Fibroblast of lung (primary cell): ENCODE data around the gene FSHR. TPM values are rescaled to one million over a fixed set of nuclear protein-coding genes. Genes with fewer than 3 reads are reported as not detected.

Experiments used
- DNase-seq, 2 donors: peaks; one replicate each; pipeline versions ENCODE4 v3.0.0 to v3.0.0-alpha.2; 2010; ENCODE audit warnings: low read depth in 2 of 2
- H2AFZ ChIP-seq: 2 replicates; pipeline ENCODE4 v1.5.1; 2012; ENCODE audit warnings: low read length, control low read depth, inconsistent platforms
- H3K27ac ChIP-seq: 2 replicates; pipeline ENCODE4 v1.5.1; 2011; ENCODE audit warnings: low read length, control low read depth; ENCODE audit not compliant: insufficient read depth
- H3K27me3 ChIP-seq: 2 replicates; pipeline ENCODE4 v1.5.1; 2011; ENCODE audit warnings: mild to moderate bottlenecking, low read length; ENCODE audit not compliant: control insufficient read depth, insufficient read depth
- H3K36me3 ChIP-seq: 2 replicates; pipeline ENCODE4 v1.5.1; 2011; ENCODE audit warnings: low read length; ENCODE audit not compliant: control insufficient read depth, insufficient read depth
- H3K4me1 ChIP-seq: 2 replicates; pipeline ENCODE4 v1.5.1; 2011; ENCODE audit warnings: low read length; ENCODE audit not compliant: control insufficient read depth, insufficient read depth; ENCODE audit errors: extremely low read depth
- H3K4me2 ChIP-seq: 2 replicates; pipeline ENCODE4 v1.5.1; 2011; ENCODE audit warnings: low read length, control low read depth; ENCODE audit not compliant: insufficient read depth; ENCODE audit errors: extremely low read depth
- H3K4me3 ChIP-seq, 4 experiments: fragments of 200-600 bp in 1 of 4; sonication (generic) in 1 of 4; replicated peaks in 1 of 4; 2 replicates each; pipeline ENCODE4 v1.5.1; 2011 to 2016; ENCODE audit warnings: low read length in 4 of 4, low read depth in 3 of 4, mild to moderate bottlenecking in 3 of 4, control low read depth in 2 of 4, inconsistent platforms in 1 of 4, mixed read lengths in 1 of 4; ENCODE audit not compliant: insufficient read depth in 1 of 4; ENCODE audit errors: control extremely low read depth in 1 of 4
- H3K79me2 ChIP-seq: 2 replicates; pipeline ENCODE4 v1.5.1; 2012; ENCODE audit warnings: mild to moderate bottlenecking, low read length, inconsistent platforms; ENCODE audit not compliant: control insufficient read depth, insufficient read depth
- H3K9ac ChIP-seq: 2 replicates; pipeline ENCODE4 v1.5.1; 2011; ENCODE audit warnings: mild to moderate bottlenecking, low read length, control low read depth; ENCODE audit not compliant: insufficient read depth
- H3K9me3 ChIP-seq: 2 replicates; pipeline ENCODE4 v1.5.1; 2012; ENCODE audit warnings: low read depth, low read length; ENCODE audit not compliant: control insufficient read depth, insufficient read depth
- H4K20me1 ChIP-seq: 2 replicates; pipeline ENCODE4 v1.5.1; 2011; ENCODE audit warnings: low read length; ENCODE audit not compliant: control insufficient read depth, insufficient read depth; ENCODE audit errors: extremely low read depth
- CTCF ChIP-seq, 2 donors: IDR thresholded peaks in 1 of 2; conservative IDR thresholded peaks in 1 of 2; 1 replicate in 1 of 2; 2 replicates in 1 of 2; pipeline ENCODE4 v1.5.1; 2011 to 2012; ENCODE audit warnings: low read length in 2 of 2, control low read depth in 1 of 2, inconsistent platforms in 1 of 2, low read depth in 1 of 2, mild to moderate bottlenecking in 1 of 2
- EZH2 ChIP-seq: IDR thresholded peaks from 2 replicates; pipeline ENCODE4 v1.5.1; 2012; ENCODE audit warnings: low read length, control low read depth, mild to moderate bottlenecking; ENCODE audit errors: missing control alignments
- polyA plus RNA-seq, 2 donors: library from polyadenylated mRNA; depleted of rRNA in 1 of 2; stranded (reverse) in 1 of 2; unstranded in 1 of 2; fragments of >200 nt; gene quantifications; 2 replicates each; pipeline ENCODE4 v1.2.1, GENCODE V29; 2011 to 2012; ENCODE audit warnings: missing spikeins in 1 of 2
- total RNA-seq: library from RNA; depleted of rRNA; stranded (reverse); fragments of >200 nt; gene quantifications from 2 replicates; pipeline ENCODE4 v1.2.1, GENCODE V29; 2014

FSHR gene
- total and polyA plus RNA-seq, 2 donors (not counting 1 experiment from before 2014, with no cell fraction given), result not detected

GRCh38 chr2:49033394-49034185 is 120.7 kb downstream of the FSHR start:
- H3K9me3 ChIP-seq, result no peaks in the 10 kb centered on the region
- no peak overlapping the region for H3K27ac ChIP-seq
- no peaks in the 10 kb centered on the region for H4K20me1 ChIP-seq
- no peak for TF ChIP-seq EZH2
- no peak for TF ChIP-seq CTCF (conservative IDR thresholded peaks at IDR 0.05 in 1 of 2, IDR thresholded peaks at IDR 0.05 in 1 of 2; ENCODE audit: low read depth in 1 of 2, low read length in 2 of 2)
- no peaks in the 10 kb centered on the region for H3K79me2 ChIP-seq
- no peak overlapping the region for H3K4me3 ChIP-seq
- no peaks in the 10 kb centered on the region for H3K27me3 ChIP-seq
- H3K9ac ChIP-seq, result no peak overlapping the region
- no peaks in the 10 kb centered on the region for H3K4me1 ChIP-seq
- H2AFZ ChIP-seq, result no peak overlapping the region
- no peak for DNase-seq
- H3K36me3 ChIP-seq, result no peaks in the 10 kb centered on the region
- no peak overlapping the region for H3K4me2 ChIP-seq

- Histone ChIP-seq H3K36me3 (no peaks in the 10 kb centered on the region), H4K20me1 (no peaks in the 10 kb centered on the region), H3K9me3 (no peaks in the 10 kb centered on the region), H3K27me3 (no peaks in the 10 kb centered on the region), H3K27ac (no peak overlapping the region), H3K4me2 (no peak overlapping the region), H3K4me1 (no peaks in the 10 kb centered on the region), H2AFZ (no peak overlapping the region), H3K9ac (no peak overlapping the region), H3K79me2 (no peaks in the 10 kb centered on the region), H3K4me3 (no peak overlapping the region)
- no peak for DNase-seq
- no peak for TF ChIP-seq CTCF (conservative IDR thresholded peaks at IDR 0.05 in 1 of 2, IDR thresholded peaks at IDR 0.05 in 1 of 2; ENCODE audit: low read depth in 1 of 2, low read length in 2 of 2)
- no peak for TF ChIP-seq EZH2
Observed at GRCh38 chr2:49032936-49033335, 121.4 kb downstream of the FSHR start.

DNA sequence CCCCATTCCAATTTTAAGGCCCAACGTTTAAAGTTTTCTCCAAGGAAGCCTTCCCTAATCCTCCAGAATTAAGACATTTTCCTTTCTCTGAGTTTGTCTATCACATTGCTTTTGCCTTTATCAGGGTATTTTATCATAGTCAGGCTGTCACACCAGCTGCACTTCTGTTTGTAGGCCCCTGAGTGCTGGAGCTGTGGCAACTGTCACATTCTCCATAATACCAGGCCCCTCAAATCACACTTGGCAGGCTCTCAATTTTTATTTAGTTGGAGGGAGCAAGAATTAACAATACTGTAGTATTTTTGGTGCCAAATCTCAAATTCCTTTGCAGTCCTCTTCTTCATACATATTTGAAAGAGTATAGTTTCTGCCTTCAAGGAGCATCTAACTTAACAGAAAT is 122.2 kb downstream of the FSHR start:
- Histone ChIP-seq H3K4me1 (no peaks in the 10 kb centered on the region), H3K9me3 (no peaks in the 10 kb centered on the region), H3K4me3 (no peak overlapping the region), H3K4me2 (no peak overlapping the region), H2AFZ (no peak overlapping the region), H3K27ac (no peak overlapping the region), H3K79me2 (no peaks in the 10 kb centered on the region), H3K36me3 (no peaks in the 10 kb centered on the region), H4K20me1 (no peaks in the 10 kb centered on the region), H3K27me3 (no peaks in the 10 kb centered on the region), H3K9ac (no peak overlapping the region)
- no peak for TF ChIP-seq CTCF (conservative IDR thresholded peaks at IDR 0.05 in 1 of 2, IDR thresholded peaks at IDR 0.05 in 1 of 2; ENCODE audit: low read depth in 1 of 2, low read length in 2 of 2)
- TF ChIP-seq EZH2, result no peak
- DNase-seq, result no peak
